Lower leg skin (tissue), 4 donors: ENCODE results near the gene SHISA3. TPM values are rescaled to one million over a fixed set of nuclear protein-coding genes. Genes with fewer than 3 reads are reported as not detected.

ENCODE experiments used
- DNase-seq, 2 donors: peaks; one replicate each; pipeline ENCODE4 v3.0.0-alpha.2; 2019; ENCODE audit warnings: low spot score in 2 of 2
- H3K4me3 ChIP-seq: fragments of 200-600 bp; sonication (generic); 2 replicates; pipeline ENCODE4 v1.5.1; 2017; ENCODE audit warnings: mild to moderate bottlenecking, low read depth; ENCODE audit not compliant: poor library complexity, severe bottlenecking
- POLR2A ChIP-seq, 2 donors: fragments of 450-650 bp; IDR thresholded peaks; one replicate each; pipeline ENCODE4 v1.6.1; 2016 to 2017; ENCODE audit warnings: antibody characterized with exemption in 2 of 2, mild to moderate bottlenecking in 1 of 2, moderate library complexity in 1 of 2
- WGBS, 2 donors: methylation state at CpG; one replicate each; pipeline ENCODE4 v1.1.5; 2018; 5-methylcytosine and 5-hydroxymethylcytosine counted together
- intact Hi-C: fragments of 100-400 bp; cut with DNase I; formaldehyde crosslinking; loops from one replicate; pipeline ENCODE4 v1.15.0; 2023; ENCODE audit warnings: low total_unique reads
- total RNA-seq, 4 donors: library from RNA; depleted of rRNA; stranded (reverse); fragments of >200 nt; gene quantifications; one replicate each; pipeline ENCODE4 v1.1.0, GENCODE V29; 2016
- TF ChIP-seq, protein P1 (sequence below), 3 donors: fragments of 450-650 bp; IDR thresholded peaks; one replicate each; pipeline ENCODE4 v1.5.1; 2016; ENCODE audit warnings: antibody characterized with exemption in 3 of 3, mild to moderate bottlenecking in 3 of 3, moderate library complexity in 2 of 3

The SHISA3 gene
- total RNA-seq, 4 donors from 2014 or later = 0.15 to 0.55 (median 0.22) TPM; not detected in 1

DNA sequence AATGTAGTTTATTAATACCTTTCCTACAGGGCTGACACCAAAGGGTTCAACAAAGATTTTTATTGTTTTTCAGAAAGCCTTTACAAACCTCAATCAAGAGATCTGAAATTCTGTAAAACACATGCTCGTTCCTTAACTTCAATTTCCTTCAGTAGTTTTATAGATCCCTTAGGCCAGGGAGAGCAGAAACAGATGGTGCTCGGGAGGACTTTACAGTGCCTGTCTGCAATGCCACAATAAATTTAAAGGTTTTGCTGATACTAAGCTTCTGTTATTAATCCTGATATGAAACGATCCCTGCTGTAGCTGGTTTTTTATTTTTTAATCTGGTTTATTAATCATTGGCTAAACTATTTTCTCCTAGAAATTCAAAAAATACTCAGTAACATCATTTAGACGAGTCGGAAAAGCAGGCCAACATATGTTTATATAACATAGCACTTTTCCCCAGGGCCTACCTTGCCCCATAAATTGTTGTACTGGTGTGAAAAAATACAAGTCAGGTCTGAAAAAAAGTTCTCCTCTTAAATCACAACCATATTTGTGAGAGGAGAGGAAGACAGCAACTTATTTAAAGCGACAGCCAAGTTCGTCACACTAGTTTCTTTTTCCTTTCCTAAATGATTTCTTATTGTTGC lies 39.8 kb downstream of the SHISA3 start:
- TF ChIP-seq POLR2A (IDR thresholded peaks at IDR 0.05) = no peak
- TF ChIP-seq, protein P1, sequence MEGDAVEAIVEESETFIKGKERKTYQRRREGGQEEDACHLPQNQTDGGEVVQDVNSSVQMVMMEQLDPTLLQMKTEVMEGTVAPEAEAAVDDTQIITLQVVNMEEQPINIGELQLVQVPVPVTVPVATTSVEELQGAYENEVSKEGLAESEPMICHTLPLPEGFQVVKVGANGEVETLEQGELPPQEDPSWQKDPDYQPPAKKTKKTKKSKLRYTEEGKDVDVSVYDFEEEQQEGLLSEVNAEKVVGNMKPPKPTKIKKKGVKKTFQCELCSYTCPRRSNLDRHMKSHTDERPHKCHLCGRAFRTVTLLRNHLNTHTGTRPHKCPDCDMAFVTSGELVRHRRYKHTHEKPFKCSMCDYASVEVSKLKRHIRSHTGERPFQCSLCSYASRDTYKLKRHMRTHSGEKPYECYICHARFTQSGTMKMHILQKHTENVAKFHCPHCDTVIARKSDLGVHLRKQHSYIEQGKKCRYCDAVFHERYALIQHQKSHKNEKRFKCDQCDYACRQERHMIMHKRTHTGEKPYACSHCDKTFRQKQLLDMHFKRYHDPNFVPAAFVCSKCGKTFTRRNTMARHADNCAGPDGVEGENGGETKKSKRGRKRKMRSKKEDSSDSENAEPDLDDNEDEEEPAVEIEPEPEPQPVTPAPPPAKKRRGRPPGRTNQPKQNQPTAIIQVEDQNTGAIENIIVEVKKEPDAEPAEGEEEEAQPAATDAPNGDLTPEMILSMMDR (IDR thresholded peaks at IDR 0.05) = no peak
- intact Hi-C loops = no loop called here
- WGBS, 2 donors = 60 to 67% methylated on average over 7 of the region's 7 CpGs
- no peak for DNase-seq
- no peak overlapping the region for H3K4me3 ChIP-seq

DNA sequence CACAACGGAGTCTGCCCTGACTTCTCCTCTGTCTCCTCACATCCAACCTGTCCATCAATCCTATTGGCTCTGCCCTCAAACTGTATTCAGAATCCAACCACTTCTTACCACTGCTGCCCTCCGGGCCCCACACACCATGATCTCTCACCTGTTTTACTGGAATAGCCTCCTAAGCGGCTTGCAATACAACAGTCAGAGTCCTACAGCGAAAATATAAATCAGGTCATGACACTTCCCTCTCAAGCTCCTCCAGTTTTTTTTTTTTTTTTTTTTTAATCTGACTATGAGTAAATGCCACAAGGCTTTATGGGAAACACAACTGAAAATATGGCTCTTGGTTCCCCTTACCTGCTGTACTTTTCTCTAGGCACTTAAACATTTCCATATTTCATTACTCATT lies 42.8 kb downstream of the SHISA3 start:
- DNase-seq = no peak
- TF ChIP-seq, protein P1 (IDR thresholded peaks at IDR 0.05) = no peak
- TF ChIP-seq POLR2A (IDR thresholded peaks at IDR 0.05) = no peak
- intact Hi-C loops = no loop called here
- no peak overlapping the region for H3K4me3 ChIP-seq
- WGBS, 2 donors = 50 to 53% methylated on average over 4 of the region's 4 CpGs

DNA sequence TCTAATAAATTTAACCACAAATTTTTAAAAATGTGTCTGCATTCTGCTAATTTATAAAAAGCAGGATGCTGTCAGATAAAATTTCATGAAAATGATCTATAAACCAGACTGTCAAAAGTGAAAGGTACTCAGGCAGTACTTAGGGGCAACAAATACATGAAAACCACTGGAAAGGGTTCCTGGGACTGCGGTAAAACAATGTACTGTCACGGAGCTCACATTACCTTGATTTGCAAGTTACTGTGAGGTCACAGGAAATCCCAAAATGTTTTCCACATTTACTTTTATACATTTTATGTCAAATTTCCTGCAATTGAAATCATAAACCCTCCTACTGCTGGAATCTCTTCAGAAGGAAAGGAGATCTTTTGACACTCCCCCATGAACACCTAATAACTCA lies 45.3 kb downstream of the SHISA3 start:
- no peak for DNase-seq
- TF ChIP-seq, protein P1 (IDR thresholded peaks at IDR 0.05) = no peak
- no peak for TF ChIP-seq POLR2A (IDR thresholded peaks at IDR 0.05)
- 77 to 90% methylated on average over 2 of the region's 2 CpGs for WGBS, 2 donors
- intact Hi-C loops = no loop called here
- no peak overlapping the region for H3K4me3 ChIP-seq

DNA sequence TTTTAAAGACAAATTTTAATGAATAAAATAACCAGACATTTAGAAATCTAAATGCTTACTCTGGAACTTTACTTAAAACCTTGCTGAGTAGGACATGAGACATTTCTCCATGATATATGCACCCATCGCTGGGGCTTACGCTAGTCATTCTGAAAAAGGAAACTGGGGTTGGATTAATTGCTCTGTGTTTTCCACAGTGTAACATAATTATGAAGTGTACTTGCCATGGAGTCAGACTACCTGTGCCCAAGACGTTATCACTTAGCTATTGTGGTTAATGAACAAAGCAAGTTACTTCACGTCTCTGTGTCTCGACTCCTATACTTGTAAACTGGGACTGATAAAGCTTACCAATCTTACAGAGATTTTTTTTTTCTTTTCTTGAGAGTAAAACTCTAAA lies 47.8 kb downstream of the SHISA3 start:
- no peak overlapping the region for H3K4me3 ChIP-seq
- WGBS, 2 donors = 82 to 91% methylated on average over 5 of the region's 5 CpGs
- intact Hi-C loops = no loop called here
- TF ChIP-seq, protein P1 (IDR thresholded peaks at IDR 0.05) = no peak
- TF ChIP-seq POLR2A (IDR thresholded peaks at IDR 0.05) = no peak
- no peak for DNase-seq

DNA sequence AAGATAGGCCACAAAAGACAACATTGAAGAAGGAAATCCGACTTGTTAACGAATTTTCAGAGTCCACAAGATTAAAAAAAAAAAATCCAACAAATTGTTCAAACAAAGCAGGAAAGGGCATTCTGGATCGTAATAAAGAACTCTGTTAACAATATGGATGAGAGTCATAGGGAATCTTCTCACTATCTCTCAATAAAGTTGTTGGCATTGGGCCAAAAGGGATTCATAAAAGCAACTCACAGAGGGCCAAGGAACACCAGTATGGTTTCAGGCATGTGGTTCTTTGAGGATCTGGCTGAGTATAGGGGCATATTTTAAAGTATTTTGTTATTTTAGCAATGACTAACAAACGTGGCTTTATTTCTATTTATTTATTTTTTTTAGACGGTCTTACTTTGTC lies 49.5 kb downstream of the SHISA3 start:
- no peak for DNase-seq
- intact Hi-C loops = no loop called here
- no peak overlapping the region for H3K4me3 ChIP-seq
- 67 to 68% methylated on average over 5 of the region's 5 CpGs for WGBS, 2 donors
- TF ChIP-seq POLR2A (IDR thresholded peaks at IDR 0.05) = no peak
- TF ChIP-seq, protein P1 (IDR thresholded peaks at IDR 0.05) = no peak

Other genes with a start within 250 kb of the SHISA3 start
- not detected for gene BEND4, start 244.8 kb upstream of the SHISA3 start, total RNA-seq